ENCODE measurements around the gene MPPE1. TPM values are rescaled to one million over a fixed set of nuclear protein-coding genes. Genes with fewer than 3 reads are reported as not detected.

MPPE1 gene
- total RNA-seq, 1 experiment from 2014 or later, result 21.4 TPM

GRCh38 chr18:11932393-11932792 lies 24.3 kb upstream of the MPPE1 start:
- TF ChIP-seq, protein P1, sequence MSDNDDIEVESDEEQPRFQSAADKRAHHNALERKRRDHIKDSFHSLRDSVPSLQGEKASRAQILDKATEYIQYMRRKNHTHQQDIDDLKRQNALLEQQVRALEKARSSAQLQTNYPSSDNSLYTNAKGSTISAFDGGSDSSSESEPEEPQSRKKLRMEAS (IDR thresholded peaks at IDR 0.05), result no peak
- TF ChIP-seq ZFX (IDR thresholded peaks at IDR 0.05), result no peak
- TF ChIP-seq, protein P2, sequence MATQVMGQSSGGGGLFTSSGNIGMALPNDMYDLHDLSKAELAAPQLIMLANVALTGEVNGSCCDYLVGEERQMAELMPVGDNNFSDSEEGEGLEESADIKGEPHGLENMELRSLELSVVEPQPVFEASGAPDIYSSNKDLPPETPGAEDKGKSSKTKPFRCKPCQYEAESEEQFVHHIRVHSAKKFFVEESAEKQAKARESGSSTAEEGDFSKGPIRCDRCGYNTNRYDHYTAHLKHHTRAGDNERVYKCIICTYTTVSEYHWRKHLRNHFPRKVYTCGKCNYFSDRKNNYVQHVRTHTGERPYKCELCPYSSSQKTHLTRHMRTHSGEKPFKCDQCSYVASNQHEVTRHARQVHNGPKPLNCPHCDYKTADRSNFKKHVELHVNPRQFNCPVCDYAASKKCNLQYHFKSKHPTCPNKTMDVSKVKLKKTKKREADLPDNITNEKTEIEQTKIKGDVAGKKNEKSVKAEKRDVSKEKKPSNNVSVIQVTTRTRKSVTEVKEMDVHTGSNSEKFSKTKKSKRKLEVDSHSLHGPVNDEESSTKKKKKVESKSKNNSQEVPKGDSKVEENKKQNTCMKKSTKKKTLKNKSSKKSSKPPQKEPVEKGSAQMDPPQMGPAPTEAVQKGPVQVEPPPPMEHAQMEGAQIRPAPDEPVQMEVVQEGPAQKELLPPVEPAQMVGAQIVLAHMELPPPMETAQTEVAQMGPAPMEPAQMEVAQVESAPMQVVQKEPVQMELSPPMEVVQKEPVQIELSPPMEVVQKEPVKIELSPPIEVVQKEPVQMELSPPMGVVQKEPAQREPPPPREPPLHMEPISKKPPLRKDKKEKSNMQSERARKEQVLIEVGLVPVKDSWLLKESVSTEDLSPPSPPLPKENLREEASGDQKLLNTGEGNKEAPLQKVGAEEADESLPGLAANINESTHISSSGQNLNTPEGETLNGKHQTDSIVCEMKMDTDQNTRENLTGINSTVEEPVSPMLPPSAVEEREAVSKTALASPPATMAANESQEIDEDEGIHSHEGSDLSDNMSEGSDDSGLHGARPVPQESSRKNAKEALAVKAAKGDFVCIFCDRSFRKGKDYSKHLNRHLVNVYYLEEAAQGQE (IDR thresholded peaks at IDR 0.05; ENCODE audit: low read depth), result no peak
- no peak for TF ChIP-seq EZH2phosphoT487 (IDR thresholded peaks at IDR 0.05; ENCODE audit: borderline replicate concordance)
- TF ChIP-seq, protein P3, sequence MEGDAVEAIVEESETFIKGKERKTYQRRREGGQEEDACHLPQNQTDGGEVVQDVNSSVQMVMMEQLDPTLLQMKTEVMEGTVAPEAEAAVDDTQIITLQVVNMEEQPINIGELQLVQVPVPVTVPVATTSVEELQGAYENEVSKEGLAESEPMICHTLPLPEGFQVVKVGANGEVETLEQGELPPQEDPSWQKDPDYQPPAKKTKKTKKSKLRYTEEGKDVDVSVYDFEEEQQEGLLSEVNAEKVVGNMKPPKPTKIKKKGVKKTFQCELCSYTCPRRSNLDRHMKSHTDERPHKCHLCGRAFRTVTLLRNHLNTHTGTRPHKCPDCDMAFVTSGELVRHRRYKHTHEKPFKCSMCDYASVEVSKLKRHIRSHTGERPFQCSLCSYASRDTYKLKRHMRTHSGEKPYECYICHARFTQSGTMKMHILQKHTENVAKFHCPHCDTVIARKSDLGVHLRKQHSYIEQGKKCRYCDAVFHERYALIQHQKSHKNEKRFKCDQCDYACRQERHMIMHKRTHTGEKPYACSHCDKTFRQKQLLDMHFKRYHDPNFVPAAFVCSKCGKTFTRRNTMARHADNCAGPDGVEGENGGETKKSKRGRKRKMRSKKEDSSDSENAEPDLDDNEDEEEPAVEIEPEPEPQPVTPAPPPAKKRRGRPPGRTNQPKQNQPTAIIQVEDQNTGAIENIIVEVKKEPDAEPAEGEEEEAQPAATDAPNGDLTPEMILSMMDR (IDR thresholded peaks at IDR 0.05 in 2 of 3, conservative IDR thresholded peaks at IDR 0.05 in 1 of 3; ENCODE audit: borderline replicate concordance in 1 of 3, insufficient read depth in 1 of 3, low read depth in 2 of 3, low read length in 2 of 3), result no peak
- TF ChIP-seq, protein P4, sequence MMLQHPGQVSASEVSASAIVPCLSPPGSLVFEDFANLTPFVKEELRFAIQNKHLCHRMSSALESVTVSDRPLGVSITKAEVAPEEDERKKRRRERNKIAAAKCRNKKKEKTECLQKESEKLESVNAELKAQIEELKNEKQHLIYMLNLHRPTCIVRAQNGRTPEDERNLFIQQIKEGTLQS (IDR thresholded peaks at IDR 0.05), result no peak
- TF ChIP-seq FOSL1 (IDR thresholded peaks at IDR 0.05; ENCODE audit: low read depth), result no peak
- no peak for TF ChIP-seq SP1 (IDR thresholded peaks at IDR 0.05; ENCODE audit: low read depth)
- TF ChIP-seq ZNF274 (IDR thresholded peaks at IDR 0.05; ENCODE audit: low read depth, low read length), result no peak
- TF ChIP-seq RAD21 (IDR thresholded peaks at IDR 0.05; ENCODE audit: low read depth), result no peak
- no peak for TF ChIP-seq YY1 (IDR thresholded peaks at IDR 0.05; ENCODE audit: extremely low read depth, insufficient replicate concordance, low read depth, low read length)
- no peak for TF ChIP-seq ELF1 (IDR thresholded peaks at IDR 0.05; ENCODE audit: borderline replicate concordance, low read depth)
- TF ChIP-seq EGR1 (IDR thresholded peaks at IDR 0.05; ENCODE audit: low read depth), result no peak
- no peak for TF ChIP-seq POLR2A (IDR thresholded peaks at IDR 0.05; ENCODE audit: borderline replicate concordance, extremely low read depth, insufficient read depth, insufficient read length)
- no peak for TF ChIP-seq CBX3 (IDR thresholded peaks at IDR 0.05; ENCODE audit: low read depth)
- TF ChIP-seq SRF (IDR thresholded peaks at IDR 0.05; ENCODE audit: low read depth), result no peak
- TF ChIP-seq SIN3A (IDR thresholded peaks at IDR 0.05; ENCODE audit: low read depth), result no peak
- TF ChIP-seq EZH2 (IDR thresholded peaks at IDR 0.05), result no peak
- TF ChIP-seq CEBPB (IDR thresholded peaks at IDR 0.05; ENCODE audit: low read depth), result no peak
- Histone ChIP-seq H3K79me2 (ENCODE audit: insufficient read depth, low read length) (no peaks in the 10 kb centered on the region), H3K9ac (ENCODE audit: low read length) (no peak overlapping the region), H3K36me3 (ENCODE audit: control insufficient read depth in 1 of 2, insufficient read depth in 2 of 2, low read length in 2 of 2) (no peaks in the 10 kb centered on the region), H3K27ac (ENCODE audit: low read depth, low read length) (no peak overlapping the region), H3K4me3 (replicated peaks in 1 of 2; ENCODE audit: low read depth in 1 of 2, low read length in 2 of 2) (no peak overlapping the region), H4K20me1 (ENCODE audit: insufficient read depth) (no peaks in the 10 kb centered on the region), H3K4me1 (ENCODE audit: control insufficient read depth in 1 of 2, insufficient read depth in 2 of 2, low read length in 2 of 2) (no peaks in the 10 kb centered on the region), H3K4me2 (ENCODE audit: low read length) (no peak overlapping the region), H3K9me3 (ENCODE audit: control insufficient read depth in 1 of 2, insufficient read depth in 1 of 2, low read depth in 1 of 2, low read length in 2 of 2) (no peaks in the 10 kb centered on the region), H2AFZ (ENCODE audit: low read depth, low read length, poor library complexity, severe bottlenecking) (no peak overlapping the region), H3K9me2 (ENCODE audit: insufficient read depth) (no peaks in the 10 kb centered on the region), H3K27me3 (ENCODE audit: insufficient read depth, low read length) (no peaks in the 10 kb centered on the region; the same call in 1 of the 2 replicates)
- POLR2A ChIA-PET, result no interaction called here
- intact Hi-C loops (cut with micrococcal nuclease), result no loop called here
- ATAC-seq (no peak), DNase-seq (ENCODE audit: low read depth, low spot score) (no peak)
- RAD21 ChIA-PET (ENCODE audit: low non-redundant PET in 1 of 2, low total read pairs in 2 of 2, uncharacterized antibody in 2 of 2, unreplicated experiment in 2 of 2), result no interaction called here
- CTCF ChIA-PET, result interaction anchor here (1.1 to 1.3 kb wide), 3 partner anchors 63 to 199 kb away, joined by 3 read pairs; no protein-coding TSS in a partner anchor
- BruUV-seq (replicated peaks), result no TSS peak

Data from HCT116 (cell line).